Activated CD8-positive, alpha-beta memory T cell treated with anti-CD3 and anti-CD28 coated beads for 4 hours (primary cell): Measurements from ENCODE around the gene CHDH.

Source experiments
- DNase-seq, 2 donors: peaks; one replicate each; pipeline ENCODE4 v3.0.0-alpha.2; 2020; ENCODE audit warnings: low read depth in 2 of 2

Gene CHDH

DNA sequence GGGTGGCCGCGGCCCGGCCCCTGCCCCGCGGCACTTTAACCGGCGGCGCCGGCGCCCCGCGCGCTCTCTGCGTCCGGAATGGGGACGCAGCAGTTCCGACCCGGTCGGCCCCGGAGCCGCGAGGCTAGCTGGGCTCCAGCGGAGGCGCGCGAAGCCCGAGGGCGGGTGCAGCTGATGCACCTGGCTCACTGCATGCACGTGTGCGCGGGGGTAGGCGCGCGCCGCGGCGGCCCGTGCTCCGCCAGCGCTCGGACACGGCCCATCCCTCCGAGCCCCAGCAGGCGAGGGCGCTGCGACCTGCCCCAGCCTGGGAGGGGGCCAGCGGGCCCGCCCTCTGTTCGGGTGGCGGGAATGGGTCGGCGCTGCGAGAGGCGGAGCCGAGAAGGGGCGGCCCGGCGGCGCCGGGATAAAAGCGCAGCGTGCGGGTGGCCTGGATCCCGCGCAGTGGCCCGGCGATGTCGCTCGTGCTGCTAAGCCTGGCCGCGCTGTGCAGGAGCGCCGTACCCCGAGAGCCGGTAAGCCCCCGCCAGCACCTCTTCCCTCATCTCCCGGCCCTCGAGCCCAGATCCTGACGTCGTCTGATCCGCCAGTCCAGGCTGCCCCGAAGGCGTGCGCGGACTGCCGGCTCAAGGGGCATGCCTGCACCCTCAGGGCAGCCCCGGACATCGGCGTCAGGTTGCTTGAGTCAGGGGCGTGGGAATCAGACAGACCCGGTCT is at the start of gene CHDH, which contains the start of gene IL17RB:
Gene CHDH (minus strand): TSS at position 286 of the 717 bp plus-strand sequence. CDS start 22,411 bp downstream, outside the sequence.
Gene IL17RB (plus strand): TSS at position 435 of the 717 bp plus-strand sequence. CDS start 21 bp downstream, at position 456.
- no peak for DNase-seq

GRCh38 chr3:53892286-53892637 is 46.0 kb upstream of the CHDH start:
- no peak for DNase-seq

GRCh38 chr3:53891497-53892285 is 45.5 kb upstream of the CHDH start, which contains the start of gene SELENOK:
Gene SELENOK, minus strand, starts transcription at chr3:53891859.
- peak; percentile 96 for DNase-seq

DNA sequence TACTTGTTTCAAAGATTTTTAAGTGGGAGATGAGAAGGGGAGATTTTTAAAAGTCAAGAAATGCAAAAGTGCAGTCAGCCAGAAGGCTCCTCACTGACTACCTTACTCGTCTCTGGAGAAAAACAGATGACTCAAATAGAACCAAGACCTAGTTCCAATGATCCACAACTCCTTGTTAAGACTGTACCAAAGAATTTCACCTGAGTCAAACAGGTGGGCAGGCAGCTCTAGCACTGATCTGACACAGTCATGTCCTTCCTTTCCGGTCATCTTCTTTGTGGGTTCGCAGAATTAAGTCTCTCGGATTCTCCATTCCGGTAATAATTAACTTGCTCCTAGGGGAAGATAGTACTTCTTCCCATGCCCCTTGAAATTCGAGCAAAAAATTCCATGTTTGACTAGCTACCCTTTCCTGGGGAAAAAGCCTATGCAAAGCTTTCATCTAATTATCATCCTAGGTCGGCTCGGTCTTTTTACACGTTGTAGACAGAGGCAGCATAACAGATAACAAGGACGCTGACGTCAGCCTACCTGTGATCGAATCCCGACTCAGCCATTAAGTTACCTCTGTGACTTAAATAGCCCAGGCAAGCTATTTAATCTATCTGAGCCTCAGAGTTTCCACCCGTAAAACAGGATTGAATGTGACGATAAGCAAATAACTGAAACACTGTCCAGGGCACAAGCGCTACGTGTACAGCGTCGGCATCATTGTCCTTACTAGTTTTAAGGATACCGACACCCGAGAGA is 44.7 kb upstream of the CHDH start:
- peak; percentile 6 to 13 for DNase-seq

DNA sequence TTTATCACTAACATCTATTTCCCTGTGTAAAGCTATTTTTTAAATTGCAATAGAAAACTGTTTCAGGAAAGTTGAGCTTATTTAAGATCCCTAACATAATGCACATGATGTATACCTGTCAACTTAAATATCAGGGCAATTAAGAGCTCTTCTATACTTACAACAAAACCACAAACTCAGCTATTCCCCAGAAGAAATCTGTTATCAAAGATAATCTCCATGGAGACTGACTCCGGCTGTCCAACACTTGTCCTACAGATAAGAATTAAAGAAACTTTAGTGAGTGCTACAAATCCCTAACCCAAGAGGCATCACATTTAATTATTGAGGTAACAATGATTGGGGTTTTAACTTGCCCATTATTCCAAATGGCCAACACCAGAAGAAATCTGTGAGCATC is 42.0 kb upstream of the CHDH start:
- DNase-seq: no peak

GRCh38 chr3:53887446-53887845 is 41.2 kb upstream of the CHDH start:
- DNase-seq: no peak

GRCh38 chr3:53885239-53885638 is 39.0 kb upstream of the CHDH start:
- no peak for DNase-seq

DNA sequence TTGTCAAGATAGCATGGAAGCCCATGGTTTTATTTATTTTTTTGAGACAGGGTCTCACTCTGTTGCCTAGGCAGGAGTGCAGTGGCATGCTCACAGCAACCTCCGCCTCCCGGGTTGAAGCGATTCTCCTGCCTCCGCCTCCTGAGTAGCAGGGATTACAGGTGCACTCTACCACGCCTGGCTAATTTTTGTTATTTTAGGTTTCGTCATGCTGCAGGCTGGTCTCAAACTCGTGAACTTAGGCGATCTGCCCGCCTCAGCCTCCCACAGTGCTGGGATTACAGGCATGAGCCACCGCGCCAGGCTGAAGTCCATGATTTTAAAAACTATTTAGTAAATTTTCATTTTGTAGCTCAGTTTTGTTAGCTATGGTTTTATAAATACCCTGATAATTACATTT is 38.4 kb upstream of the CHDH start:
- no peak for DNase-seq

DNA sequence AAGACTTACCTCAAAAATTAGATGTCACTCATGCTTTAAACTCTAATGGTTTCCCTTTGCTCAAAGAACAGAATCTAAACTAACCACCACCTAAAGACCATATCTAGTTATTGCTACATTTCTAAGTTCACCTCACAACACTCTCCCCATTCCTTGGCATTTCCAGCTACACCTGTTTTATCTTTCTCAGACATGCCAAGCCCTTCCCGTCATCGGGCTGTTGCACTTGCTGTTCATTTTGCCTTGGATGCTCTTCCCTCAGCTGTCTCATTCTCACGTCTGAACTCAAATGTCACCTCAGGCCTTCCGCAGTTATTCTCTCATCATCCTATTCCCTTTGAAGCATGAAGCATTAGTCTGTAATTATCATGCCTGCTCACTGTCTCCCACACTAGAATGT is 36.8 kb upstream of the CHDH start:
- DNase-seq: no peak

DNA sequence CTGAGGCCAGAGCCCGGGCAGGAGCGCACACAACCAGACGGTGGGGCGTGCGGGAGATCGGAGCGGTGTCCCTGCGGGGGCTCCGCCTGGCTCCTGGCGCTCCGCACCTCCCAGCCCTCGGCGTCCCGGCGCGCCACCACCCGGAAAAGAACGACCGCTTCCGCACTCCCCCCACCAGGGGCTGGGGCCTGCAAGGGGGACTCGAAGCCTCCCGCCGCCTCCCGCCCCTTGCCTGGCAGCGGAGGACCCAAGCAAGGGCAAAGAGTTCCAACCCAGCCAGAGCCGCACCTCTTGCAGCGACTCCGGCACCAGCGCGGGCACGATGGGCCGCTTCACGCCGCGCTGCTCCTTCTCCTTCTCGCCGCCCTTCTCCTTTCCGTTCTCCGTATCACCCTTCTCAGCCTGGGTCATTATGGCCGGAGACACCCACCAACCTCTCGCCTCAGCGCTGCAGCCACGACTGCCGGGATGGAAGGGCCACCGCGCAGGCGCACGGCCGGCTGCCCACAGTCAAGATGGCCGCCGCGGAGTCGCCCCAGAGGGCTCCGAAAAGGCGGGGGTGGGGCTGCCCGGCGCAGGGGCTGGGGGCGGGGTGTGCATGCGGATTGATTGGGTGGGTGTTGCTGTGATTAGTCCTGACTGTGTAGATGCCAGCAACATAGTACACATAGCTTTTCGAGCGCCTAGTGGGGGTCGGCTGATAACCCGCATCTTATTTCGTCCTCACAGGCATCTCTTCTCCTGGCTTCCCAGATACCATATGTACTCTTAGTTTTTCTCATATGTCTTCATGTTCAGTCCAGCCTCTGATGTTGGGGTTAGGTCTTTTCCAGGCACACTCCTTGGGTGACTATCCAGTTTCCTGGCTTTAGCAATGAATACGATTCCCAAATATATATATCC is 35.7 kb upstream of the CHDH start, which contains the start of gene ACTR8:
Gene ACTR8 (minus strand): TSS at position 462 of the 903 bp plus-strand sequence. CDS start 51 bp downstream, at position 411.
- peak; percentile 75 to 80 for DNase-seq

GRCh38 chr3:53880396-53881345 is 34.5 kb upstream of the CHDH start:
- DNase-seq: no peak

DNA sequence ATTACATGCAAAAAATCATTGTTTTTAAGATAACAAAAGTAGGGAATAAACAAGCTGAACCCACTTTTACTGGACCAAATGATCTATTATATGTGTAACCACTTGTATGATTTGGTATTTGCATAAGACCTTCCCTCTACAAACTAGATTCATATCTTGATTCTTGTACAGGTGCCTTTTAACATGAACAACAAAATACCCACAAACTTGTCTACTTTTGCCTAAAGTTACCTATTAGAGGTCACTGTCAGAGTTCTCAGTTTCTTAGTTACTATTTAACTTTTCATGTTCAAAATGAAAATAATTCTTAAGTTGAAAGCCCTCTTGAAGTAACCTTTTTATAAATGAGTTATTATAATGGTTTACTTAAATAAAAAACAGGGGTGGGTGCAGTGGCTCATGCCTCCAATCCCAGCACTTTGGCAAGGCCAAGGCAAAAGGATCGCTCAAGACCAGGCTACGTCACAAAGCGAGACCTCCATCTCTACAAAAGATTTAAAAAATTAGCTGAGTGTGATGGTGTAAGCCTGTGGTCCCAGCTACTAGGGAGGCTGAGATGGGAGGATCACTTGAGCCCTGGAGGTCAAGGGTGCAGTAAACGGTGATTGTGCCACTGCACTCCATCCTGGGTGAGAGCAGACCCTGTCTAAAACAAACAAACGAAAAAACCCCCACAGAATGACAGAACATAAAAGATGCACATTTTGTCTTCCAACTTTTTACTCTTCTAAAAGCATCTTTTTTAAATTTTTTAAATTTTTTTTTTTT is 19.7 kb upstream of the CHDH start:
- DNase-seq: no peak

DNA sequence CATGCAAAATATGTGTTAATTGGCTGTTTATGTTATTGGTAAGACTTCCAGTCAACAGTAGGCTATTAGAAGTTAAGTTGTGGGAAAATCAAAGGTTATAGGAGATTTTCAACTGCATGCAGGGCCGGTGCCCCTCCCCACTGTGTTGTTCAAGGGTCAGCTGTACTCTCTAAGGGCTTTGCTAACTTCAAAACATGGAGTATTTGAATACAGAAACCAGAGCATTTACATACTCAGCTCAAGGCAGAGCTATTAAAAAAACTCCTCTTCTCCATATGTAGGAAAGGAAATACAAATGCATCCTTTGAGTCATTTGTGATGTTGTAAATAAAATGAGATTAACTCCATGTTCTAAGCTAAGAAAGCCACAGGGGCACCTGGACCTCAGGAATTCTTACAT is 16.9 kb upstream of the CHDH start:
- no peak for DNase-seq

DNA sequence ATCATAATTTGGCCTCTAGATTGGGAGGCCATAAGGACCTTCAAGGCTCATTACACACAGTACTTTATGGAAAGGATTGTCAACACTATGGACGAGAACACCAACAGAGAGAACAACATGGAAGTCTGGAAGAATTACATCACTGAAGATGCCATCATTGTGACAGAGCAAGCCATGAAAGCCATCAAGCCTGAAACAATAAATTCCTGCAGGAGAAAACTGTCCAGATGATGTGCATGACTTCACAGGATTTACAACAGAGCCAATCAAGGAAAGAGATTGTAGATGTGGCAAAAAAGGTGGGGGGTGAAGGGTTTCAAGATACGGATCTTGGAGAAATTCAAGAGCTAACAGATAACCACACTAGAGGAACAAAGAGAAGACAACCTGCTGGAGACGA is 16.0 kb upstream of the CHDH start:
- no peak for DNase-seq

- no peak for DNase-seq
Observed at GRCh38 chr3:53860196-53860595, 14.0 kb upstream of the CHDH start.

DNA sequence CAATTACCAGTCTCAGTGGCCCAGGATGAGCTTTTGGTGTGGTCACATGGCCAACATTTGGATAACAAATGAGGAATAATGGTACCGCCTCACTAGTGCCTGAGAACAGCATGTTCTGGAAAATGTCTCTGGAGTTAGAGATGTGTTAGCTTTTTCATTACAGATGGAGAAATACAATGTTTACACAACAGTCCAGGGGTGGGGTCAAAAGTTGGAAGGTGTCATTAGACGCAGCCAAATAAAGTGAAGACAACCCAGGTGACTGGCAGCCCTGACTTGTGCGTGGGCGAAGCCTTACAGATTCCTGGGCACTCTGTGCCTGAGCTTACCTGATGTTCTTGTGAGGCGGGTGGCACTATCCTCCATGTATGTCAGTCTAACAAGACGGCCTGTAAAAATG is 13.0 kb upstream of the CHDH start:
- no peak for DNase-seq

- DNase-seq: no peak
Observed at GRCh38 chr3:53858096-53858741, 12.0 kb upstream of the CHDH start.

DNA sequence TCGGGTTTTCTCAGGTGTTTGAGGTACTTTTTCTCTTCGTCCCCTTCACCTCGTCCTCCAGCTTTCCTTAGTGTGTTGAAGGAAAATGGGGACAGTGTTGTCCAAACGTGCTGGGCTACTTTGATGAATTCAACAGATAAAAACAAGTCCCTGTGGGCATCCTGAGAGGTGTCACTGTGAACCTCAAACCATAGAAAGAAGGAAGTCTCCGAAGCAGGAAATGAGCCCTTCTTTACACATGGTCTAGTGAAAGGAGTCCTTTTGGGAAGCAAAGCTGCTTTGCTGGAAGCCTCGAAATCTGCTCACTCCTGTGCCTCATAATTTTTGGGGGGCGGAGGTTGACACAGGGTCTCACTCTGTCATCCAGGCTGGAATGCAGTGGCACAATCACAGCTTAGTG is 10.7 kb upstream of the CHDH start:
- DNase-seq: no peak

DNA sequence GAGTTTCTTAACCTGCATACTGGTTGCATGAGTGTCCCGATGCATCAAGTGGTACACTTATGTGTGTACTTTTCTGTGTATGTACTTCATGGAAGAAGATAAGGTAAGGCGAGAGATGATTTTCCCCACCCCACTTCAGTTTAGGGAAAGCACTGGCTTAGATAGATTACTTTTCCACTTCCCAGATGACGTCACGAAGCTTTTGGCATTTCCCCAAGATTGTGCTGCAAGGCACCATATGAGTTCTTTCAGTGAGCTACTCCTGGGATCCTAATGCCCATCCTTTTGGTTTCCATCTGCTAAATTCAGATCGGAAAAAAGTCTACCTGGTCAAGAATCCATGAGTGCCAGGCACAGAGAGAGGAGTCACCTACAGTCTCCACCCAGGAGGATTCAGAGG is 4.7 kb upstream of the CHDH start:
- no peak for DNase-seq
